ENCODE results near the gene TK2. TPM values are rescaled to one million over a fixed set of nuclear protein-coding genes. Genes with fewer than 3 reads are reported as not detected.

Gene TK2
- total RNA-seq, 1 experiment from 2014 or later: 5.0 TPM

- ATAC-seq (no peak), DNase-seq (ENCODE audit: low spot score) (peak; percentile 18)
- Mint-ChIP-seq H3K27ac (no peak overlapping the region), H3K4me1 (peaks cover 2% of the 10 kb centered on the region; the same call in 1 of the 2 replicates), H3K27me3 (ENCODE audit: low read depth) (peaks cover 6% of the 10 kb centered on the region; the same call in 1 of the 2 replicates), H3K4me3 (no peak overlapping the region), H3K36me3 (peaks cover 20% of the 10 kb centered on the region; the same call in 1 of the 2 replicates), H3K9me3 (peaks cover 16% of the 10 kb centered on the region)
- TF ChIP-seq ATF2 (CRISPR knock-in tag; IDR thresholded peaks at IDR 0.05; ENCODE audit: borderline replicate concordance, low read depth) (no peak), ESRRA (CRISPR knock-in tag; IDR thresholded peaks at IDR 0.05; ENCODE audit: borderline replicate concordance) (no peak), ZNF121 (CRISPR knock-in tag; IDR thresholded peaks at IDR 0.05) (no peak), JUN (CRISPR knock-in tag; IDR thresholded peaks at IDR 0.05) (no peak)
- TF ChIP-seq, protein P1, sequence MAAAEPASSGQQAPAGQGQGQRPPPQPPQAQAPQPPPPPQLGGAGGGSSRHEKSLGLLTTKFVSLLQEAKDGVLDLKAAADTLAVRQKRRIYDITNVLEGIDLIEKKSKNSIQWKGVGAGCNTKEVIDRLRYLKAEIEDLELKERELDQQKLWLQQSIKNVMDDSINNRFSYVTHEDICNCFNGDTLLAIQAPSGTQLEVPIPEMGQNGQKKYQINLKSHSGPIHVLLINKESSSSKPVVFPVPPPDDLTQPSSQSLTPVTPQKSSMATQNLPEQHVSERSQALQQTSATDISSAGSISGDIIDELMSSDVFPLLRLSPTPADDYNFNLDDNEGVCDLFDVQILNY (CRISPR knock-in tag; IDR thresholded peaks at IDR 0.05): no peak
- TF ChIP-seq, protein P2, sequence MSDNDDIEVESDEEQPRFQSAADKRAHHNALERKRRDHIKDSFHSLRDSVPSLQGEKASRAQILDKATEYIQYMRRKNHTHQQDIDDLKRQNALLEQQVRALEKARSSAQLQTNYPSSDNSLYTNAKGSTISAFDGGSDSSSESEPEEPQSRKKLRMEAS (CRISPR knock-in tag; IDR thresholded peaks at IDR 0.05): no peak
- ChIA-PET CTCF (interaction anchor here (0.6 to 1.9 kb wide), 5 partner anchors 14 to 376 kb away, joined by 3 to 8 read pairs (median 5); no protein-coding TSS in a partner anchor), POLR2A (interaction anchor here (1.8 kb wide), 1 partner anchor 20 kb away, joined by 4 read pairs; no protein-coding TSS in a partner anchor)
Observed at GRCh38 chr16:66491716-66492064, 58.2 kb downstream of the TK2 start.

GRCh38 chr16:66490774-66491715 is 58.9 kb downstream of the TK2 start:
- no peak overlapping the region for H3K4me3 Mint-ChIP-seq

More at GRCh38 chr16:66490774-66491715, 58.9 kb downstream of the TK2 start:
- POLR2A ChIA-PET: interaction anchor here (1.8 kb wide), 1 partner anchor 20 kb away, joined by 4 read pairs; no protein-coding TSS in a partner anchor
- peaks cover 17% of the 10 kb centered on the region; the same call in 1 of the 2 replicates for H3K36me3 Mint-ChIP-seq
- H3K27me3 Mint-ChIP-seq (ENCODE audit: low read depth): peaks cover 6% of the 10 kb centered on the region; the same call in 1 of the 2 replicates
- H3K27ac Mint-ChIP-seq: peak overlapping the region; percentile 41; the same call in 1 of the 2 replicates
- H3K4me1 Mint-ChIP-seq: peaks cover 2% of the 10 kb centered on the region; the same call in 1 of the 2 replicates
- no peak for ATAC-seq
- DNase-seq (ENCODE audit: low spot score): no peak
- TF ChIP-seq ZNF317 (CRISPR knock-in tag; IDR thresholded peaks at IDR 0.05; ENCODE audit: borderline replicate concordance, low read depth): no peak
- no peak for TF ChIP-seq NR1H2 (CRISPR knock-in tag; IDR thresholded peaks at IDR 0.05)
- no peak for TF ChIP-seq SMAD4 (CRISPR knock-in tag; IDR thresholded peaks at IDR 0.05)
- no peak for TF ChIP-seq HMGA2 (CRISPR knock-in tag; IDR thresholded peaks at IDR 0.05)
- TF ChIP-seq TEAD1 (CRISPR knock-in tag; IDR thresholded peaks at IDR 0.05): no peak
- no peak for TF ChIP-seq ZNF219 (CRISPR knock-in tag; IDR thresholded peaks at IDR 0.05; ENCODE audit: borderline replicate concordance)
- TF ChIP-seq JUN (CRISPR knock-in tag; IDR thresholded peaks at IDR 0.05): no peak
- no peak for TF ChIP-seq NFATC4 (CRISPR knock-in tag; IDR thresholded peaks at IDR 0.05)
- TF ChIP-seq MYBL2 (CRISPR knock-in tag; IDR thresholded peaks at IDR 0.05): no peak
- TF ChIP-seq NFE2L1 (CRISPR knock-in tag; IDR thresholded peaks at IDR 0.05): no peak
- no peak for TF ChIP-seq ZBTB43 (CRISPR knock-in tag; IDR thresholded peaks at IDR 0.05)
- TF ChIP-seq E2F4 (CRISPR knock-in tag; IDR thresholded peaks at IDR 0.05; ENCODE audit: borderline replicate concordance, low read depth): no peak
- no peak for TF ChIP-seq GRHL2 (CRISPR knock-in tag; IDR thresholded peaks at IDR 0.05; ENCODE audit: insufficient replicate concordance, severe bottlenecking)
- no peak for TF ChIP-seq EMX1 (CRISPR knock-in tag; IDR thresholded peaks at IDR 0.05)
- no peak for TF ChIP-seq ZMAT4 (CRISPR knock-in tag; IDR thresholded peaks at IDR 0.05)
- TF ChIP-seq FOXJ3 (CRISPR knock-in tag; IDR thresholded peaks at IDR 0.05; ENCODE audit: borderline replicate concordance): no peak
- no peak for TF ChIP-seq CREB1 (CRISPR knock-in tag; IDR thresholded peaks at IDR 0.05)
- CTCF ChIA-PET: interaction anchor here (0.6 to 1.9 kb wide), 5 partner anchors 14 to 377 kb away, joined by 3 to 8 read pairs (median 5); no protein-coding TSS in a partner anchor
- H3K9me3 Mint-ChIP-seq: peaks cover 15% of the 10 kb centered on the region
